GM18873 (cell line): ENCODE data around the gene KRI1.
"Not testable (repeated sequence)": the region's sequence is repeated elsewhere in the genome, so short reads cannot be mapped to it uniquely, and the experiment has no call there.

ENCODE experiments used
- ATAC-seq: cut with Tn5 transposase; IDR thresholded peaks from one replicate; pipeline ENCODE4 v1.9.1; 2021; ENCODE audit warnings: mild to moderate bottlenecking, moderate library complexity, moderate number of reproducible peaks; ENCODE audit not compliant: unreplicated experiment, low FRiP score

Gene KRI1

DNA sequence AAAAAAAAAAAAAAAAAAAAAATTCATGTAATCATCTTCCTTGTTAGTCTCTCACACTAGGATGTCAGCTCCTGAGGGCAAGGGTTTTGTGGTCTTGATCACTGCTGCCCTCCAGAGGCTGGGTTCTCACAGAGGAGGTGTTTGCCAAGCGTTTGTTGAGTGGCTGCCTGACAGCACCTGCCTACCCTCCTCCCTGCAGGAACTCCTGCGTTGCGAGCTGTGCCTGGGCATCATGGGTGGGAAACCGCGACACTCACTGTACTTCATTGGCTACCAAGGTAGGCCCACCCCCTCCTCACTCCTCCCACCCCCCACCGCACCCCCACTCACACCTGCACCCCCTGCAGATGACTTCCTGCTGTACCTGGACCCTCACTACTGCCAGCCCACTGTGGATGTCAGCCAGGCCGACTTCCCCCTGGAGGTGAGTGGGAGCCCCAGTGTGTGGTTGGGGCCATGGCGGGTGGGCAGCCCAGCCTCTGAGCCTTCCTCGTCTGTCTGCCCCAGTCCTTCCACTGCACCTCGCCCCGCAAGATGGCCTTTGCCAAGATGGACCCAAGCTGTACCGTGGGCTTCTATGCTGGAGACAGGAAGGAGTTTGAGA lies 14.0 kb downstream of the KRI1 start:
- ATAC-seq: no peak

DNA sequence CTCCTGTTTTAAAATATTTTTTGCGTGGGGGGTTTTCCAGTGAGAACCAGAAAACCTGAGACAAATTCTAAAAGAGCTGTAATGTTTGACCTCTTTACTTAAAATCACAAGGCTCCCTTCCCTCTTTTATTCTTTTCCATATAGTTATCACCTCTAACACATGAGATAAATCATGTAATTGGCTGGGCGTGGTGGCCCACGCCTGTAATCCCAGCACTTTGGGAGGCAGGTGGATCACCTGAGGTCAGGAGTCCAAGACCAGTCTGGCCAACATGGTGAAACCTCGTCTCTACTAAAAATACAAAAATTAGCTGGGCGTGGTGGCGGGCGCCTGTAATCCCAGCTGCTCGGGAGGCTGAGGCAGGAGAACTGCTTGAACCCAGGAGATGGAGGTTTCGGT lies 14.8 kb downstream of the KRI1 start:
- not testable (repeated sequence) for ATAC-seq

DNA sequence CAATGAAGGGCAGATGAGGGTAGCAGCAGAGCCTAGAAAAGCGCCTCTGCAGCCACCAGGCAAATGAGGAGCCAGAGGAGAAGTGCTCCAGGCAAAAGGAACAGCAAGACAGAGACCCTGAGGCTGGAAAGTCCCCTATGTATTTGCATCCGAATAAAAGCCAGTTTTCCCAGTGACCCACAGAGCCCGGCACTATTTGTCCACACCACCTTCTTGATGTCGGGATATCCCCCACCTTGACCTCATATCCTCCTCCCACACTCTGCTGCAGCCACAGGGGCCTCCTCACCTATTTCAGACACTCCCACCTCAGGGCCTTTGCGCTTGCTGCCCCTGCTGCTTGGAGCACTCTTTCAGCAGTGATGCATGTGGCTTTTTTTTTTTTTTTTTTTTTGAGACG lies 15.5 kb downstream of the KRI1 start:
- ATAC-seq: no peak

DNA sequence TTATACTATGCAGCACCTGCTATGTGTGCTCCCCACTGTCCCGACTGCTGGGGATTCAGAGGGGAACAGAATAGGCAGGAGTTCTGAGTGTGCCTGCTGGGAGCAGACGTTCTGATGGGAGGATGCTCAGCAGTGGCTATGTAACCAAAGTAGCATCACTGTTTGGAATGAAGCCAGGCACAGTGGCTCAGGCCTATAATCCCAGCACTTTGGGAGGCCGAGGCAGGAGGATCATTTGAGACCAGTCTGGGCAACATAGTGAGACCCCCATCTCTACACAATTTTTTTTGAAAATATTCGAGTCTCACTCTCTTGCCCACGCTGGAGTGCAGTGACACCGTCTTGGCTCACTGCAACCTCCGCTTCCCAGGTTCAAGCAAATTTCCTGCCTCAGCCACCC lies 16.1 kb downstream of the KRI1 start:
- no peak for ATAC-seq

DNA sequence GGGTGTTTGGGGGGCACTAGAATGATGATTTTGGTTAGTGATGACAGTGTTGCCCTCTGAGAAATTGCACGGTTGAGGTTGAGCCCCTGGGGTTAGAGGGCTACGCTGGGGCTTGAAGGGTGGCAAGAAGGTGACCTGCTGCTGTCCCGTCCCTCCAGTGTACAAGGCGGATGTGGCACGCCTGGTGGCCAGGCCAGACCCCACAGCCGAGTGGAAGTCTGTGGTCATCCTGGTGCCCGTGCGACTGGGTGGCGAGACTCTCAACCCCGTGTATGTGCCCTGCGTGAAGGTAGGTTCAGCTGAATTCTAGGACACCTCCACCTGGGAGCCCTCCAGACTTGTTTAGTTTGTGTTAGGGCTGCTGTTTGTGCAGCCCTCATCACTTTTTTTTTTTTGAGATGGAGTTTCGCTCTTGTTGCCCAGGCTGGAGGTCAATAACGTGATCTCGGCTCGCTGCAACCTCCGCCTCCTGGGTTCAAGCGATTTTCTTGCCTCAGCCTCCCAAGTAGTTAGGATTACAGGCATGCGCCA lies 17.0 kb downstream of the KRI1 start:
- no peak for ATAC-seq

DNA sequence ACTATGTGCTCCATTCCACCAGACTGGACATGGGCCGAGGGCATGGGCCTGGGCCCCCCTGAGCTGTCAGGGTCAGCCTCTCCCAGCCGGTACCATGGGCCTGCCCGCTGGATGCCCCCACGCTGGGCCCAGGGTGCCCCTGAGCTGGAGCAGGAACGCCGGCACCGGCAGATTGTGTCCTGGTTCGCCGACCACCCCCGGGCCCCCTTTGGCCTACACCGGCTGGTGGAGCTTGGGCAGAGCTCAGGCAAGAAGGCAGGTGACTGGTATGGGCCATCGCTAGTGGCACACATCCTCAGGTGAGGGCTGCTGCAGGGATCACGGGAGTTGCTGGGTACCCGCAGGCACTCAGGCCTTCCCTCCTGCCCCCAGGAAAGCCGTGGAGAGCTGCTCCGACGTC lies 19.0 kb downstream of the KRI1 start:
- ATAC-seq: no peak

DNA sequence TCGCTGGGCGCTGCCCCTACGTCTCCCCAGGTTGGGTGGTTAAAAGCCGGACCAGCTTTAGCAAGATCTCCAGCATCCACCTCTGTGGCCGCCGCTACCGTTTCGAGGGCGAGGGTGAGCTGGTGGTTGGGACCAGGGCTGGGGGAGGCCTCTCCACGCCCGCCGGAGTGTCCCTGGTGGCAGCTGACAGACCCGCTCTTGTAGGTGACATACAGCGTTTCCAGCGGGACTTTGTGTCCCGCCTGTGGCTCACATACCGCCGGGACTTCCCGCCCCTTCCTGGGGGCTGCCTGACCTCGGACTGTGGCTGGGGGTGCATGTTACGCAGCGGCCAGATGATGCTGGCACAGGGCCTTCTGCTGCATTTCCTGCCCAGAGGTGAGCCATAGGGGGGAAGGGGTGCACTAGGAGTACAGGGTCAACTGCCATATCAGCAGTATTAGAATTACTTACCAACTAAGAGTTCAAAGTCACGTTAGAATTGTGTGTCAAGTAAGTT lies 21.0 kb downstream of the KRI1 start:
- ATAC-seq: no peak

DNA sequence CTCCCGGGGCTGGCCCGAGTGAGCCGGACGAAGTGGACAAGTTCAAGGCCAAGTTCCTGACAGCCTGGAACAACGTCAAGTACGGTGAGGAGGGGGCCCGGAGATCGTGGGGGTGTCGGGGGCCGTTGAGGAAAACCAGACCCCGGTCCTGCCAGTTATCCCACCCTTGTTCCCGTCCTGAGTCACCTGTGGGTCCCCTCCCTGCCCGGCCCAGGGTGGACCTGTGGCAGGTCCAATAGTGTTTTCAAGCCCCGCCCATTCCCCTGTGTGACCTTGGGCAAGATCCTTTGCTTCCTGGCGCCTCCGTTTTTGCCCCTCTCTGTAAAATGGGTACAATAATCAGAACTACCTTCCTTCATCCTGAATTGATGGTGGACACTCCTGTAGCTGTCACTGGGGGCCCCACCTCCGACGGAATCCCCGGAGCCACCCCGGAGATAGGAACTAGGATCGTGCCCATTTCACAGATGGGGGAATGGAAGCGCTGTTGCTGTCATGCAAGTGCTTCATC lies 21.5 kb downstream of the KRI1 start:
- ATAC-seq: no peak

DNA sequence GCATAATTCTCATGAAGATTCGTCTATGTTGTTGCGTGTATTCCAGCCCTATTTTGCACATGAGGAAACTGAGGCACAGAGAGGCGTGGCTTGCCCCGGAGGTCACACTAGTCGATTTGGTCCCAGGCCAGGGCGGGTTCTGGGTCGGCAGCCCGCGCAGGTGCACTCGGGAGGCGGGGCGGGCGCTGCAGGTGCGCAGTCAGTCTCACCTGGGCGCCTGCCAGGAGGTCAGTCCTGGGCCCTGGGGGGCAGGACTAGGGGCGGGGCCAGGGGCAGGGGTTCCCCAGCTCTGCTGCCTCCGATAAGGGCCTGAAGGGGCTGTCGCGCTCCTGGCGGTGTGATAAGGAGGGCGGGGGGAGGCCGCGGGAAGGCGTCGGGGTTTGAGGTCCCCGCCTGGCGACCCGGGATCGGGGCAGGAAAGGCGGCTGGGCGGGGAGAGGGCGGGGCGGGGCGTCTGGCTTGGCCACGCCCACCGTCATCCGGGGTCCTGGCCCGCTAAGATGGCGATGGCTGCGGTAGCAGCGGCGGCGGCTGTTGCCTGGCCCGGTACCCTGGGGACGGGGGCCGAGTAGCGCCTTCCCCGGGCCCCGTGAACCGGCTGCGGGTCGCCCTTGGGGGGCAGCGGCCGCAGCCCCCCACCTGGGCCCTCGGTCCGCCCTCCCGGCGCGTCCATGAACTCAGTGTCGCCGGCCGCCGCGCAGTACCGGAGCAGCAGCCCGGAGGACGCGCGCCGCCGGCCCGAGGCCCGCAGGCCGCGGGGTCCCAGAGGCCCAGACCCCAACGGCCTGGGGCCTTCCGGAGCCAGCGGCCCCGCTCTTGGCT lies 22.2 kb downstream of the KRI1 start, which contains the start of gene ATG4D:
TSS of gene ATG4D (plus strand) at position 485 of the 822 bp plus-strand sequence. CDS start at position 672, 187 bp downstream.
- ATAC-seq: no peak

DNA sequence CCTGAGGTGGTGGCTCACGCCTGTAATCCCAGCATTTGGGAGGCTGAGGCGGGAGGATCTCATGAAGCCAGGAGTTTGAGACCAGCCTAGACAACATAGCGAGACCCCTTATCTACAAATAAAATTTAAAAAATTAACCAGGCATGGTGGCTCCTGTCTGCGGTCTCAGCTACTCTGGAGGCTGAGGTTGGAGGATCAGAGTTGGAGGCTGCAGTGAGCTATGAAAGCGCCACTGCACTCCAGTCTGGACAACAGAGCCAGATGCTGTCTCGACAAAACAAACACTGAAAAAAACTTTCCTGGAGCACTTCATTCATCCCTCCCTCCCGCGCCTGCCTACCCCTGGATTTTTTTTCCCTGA lies 22.8 kb downstream of the KRI1 start:
- ATAC-seq: no peak

DNA sequence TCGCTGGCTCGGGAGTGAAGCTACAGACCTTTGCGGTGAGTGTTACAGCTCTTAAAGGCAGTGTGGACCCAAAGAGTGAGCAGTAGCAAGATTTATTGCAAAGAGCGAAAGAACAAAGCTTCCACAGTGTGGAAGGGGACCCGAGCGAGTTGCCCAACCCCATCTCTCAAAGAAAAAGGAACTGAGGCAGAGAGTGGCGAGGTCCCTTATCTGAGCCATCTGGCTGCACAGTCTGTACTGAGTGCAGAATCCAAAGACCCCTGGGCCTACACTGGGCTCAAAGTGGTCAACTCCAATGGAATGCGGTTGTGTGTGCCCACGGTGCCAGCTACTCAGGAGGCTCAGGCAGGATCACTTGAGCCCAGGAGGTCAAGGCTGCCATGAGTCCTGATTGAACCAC lies 26.8 kb downstream of the KRI1 start:
- not testable (repeated sequence) for ATAC-seq

DNA sequence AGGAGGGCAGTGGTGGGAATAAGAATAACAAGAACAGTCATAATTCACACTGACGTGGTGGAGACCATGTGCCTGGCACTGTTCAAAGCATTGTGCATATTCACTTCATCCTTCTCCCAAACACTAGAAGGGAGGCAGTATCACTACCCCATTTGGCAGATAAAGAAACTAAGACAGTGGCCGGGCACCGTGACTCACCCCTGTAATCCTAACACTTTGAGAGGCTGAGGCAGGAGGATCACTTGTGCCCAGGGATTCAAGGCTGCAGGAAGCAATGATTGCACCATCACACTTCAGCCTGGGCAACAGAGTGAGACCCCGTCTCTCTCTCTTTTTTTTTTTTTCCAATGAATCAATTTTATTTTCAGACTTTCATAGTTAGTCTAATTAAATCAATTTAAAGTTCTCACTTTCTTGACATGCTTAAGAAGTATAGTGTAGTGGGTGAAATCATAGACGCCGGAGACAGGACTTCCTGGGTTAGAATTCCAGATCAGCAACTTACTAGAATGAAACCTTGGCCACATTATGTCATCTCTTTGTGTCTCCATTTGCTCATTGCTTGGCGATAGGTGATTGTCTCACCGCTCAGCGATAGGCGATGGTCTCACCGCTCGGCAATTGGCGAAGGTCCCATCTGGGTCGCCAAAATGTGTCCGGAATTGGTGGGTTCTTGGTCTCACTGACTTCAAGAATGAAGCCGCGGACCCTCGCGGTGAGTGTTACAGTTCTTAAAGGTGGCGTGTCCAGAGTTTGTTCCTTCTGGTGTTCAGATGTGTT lies 27.4 kb downstream of the KRI1 start:
- no peak for ATAC-seq

DNA sequence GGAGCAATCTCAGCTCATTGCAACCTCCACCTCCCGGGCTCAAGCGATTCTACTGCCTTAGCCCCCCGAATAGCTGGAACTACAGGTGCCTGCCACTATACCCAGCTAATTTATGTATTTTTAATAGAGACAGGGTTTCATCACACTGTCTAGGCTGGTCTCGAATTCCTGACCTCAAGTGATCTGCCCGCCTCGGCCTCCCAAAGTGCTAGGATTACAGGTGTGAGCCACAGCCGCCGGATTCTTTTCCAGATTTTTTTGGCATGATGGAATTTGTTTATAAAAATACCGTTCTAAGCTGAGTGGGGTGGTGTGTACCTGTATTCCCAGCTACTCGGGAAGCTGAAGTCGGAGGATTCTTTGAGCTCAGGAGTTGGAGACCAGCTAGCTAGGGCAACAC lies 28.1 kb downstream of the KRI1 start:
- ATAC-seq: no peak

DNA sequence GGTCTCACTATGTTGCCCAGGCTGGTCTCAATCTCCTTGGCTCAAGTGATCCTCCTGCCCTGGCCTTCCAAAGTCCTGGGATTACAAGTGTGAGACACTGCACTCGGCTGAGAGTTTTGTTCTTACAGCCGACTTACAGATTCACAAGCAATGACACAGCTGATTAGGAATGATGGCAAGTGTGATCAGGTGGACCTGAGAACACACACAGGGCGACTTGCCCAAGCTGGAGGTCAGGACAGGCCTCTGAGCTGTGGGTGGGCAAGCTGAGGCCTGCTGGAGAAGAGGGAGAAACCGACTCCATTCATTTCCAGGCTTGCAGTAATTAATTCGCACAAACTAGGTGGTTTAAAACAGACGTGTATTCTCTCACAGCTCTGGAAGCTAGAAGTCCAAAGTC lies 30.2 kb downstream of the KRI1 start:
- ATAC-seq: no peak

DNA sequence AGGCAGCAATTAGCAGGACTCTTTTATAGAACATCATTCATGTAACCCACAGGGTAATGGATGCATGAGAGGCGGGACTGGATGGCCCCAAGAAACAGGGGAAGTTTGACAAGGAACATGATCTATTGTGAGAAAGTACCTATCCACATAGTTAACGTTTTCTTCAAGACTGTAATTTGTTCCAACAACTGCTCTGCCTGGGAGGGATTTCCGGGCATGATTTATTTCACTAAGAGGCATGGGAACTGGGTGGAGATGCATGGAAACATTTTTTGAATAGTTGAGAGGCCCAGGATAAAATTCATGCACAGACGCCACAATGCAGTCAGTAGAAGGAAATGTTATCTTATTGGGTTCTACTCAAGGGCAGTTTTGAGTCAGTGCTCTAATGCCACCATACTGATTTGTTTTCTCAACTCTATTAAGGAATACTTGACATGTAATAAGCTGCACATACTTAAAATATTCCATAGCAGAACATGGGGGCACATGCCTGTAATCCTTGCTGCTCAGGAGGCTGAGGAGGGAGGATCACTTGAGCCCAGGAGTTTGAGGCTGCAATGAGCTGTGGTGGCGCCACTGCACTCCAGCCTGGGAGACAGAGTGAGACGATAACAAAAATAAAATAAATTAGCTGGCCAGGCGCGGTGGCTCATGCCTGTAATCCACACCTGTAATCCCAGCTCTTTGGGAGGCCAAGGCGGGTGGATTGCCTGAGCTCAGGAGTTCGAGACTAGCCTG lies 32.0 kb downstream of the KRI1 start:
- ATAC-seq: no peak

DNA sequence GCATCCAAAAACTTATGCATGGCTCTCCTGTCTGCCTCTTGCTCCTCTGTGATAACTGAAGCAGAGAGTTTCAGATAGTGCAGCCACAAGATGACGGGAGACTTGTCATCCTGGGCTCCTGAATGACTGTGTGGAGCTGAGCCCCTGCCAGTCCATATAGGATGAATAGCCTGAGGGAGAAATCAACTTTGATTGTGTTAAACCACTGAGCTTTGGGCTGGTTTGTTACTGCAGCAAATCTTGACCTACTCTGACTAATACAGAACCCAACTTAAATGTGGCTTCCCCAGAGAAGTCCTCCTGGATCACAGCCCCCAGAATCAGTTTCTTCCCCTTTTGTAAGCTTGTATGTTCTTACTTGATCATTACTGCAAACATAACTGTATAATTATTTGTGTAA lies 33.4 kb downstream of the KRI1 start:
- no peak for ATAC-seq

DNA sequence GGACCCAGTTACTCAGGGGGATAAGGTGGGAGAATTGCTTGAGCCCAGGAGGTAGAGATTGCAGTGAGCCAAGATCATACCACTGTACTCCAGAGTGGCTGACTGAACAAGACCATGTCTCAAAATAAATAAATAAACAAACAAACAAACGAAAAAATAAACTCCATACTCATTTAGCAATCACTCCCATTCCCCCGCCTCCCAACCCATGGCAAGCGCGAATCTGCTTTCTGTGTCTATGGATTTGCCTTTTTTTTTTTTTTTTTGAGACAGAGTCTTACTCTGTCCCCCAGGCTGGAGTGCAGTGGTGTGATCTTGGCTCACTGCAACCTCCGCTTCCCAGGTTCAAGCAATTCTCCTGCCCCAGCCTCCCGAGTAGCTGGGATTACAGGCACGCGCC lies 38.9 kb downstream of the KRI1 start:
- not testable (repeated sequence) for ATAC-seq

DNA sequence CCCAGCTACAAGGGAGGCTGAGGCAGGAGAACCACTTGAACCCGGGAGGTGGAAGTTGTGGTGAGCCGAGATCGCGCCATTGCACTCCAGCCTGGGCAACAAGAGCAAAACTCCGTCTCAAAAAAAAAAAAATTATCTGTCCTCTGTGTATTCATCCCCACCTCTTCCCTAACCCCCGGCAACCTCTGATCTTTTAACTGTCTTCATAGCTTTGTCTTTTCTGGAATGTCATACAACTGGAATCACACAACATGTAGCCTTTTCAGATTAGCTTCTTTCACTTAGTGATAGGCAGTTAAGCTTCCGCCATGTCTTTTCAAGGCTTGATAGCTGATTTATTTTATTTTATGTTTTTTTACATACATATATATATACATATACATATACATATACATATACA lies 40.2 kb downstream of the KRI1 start:
- ATAC-seq: no peak

DNA sequence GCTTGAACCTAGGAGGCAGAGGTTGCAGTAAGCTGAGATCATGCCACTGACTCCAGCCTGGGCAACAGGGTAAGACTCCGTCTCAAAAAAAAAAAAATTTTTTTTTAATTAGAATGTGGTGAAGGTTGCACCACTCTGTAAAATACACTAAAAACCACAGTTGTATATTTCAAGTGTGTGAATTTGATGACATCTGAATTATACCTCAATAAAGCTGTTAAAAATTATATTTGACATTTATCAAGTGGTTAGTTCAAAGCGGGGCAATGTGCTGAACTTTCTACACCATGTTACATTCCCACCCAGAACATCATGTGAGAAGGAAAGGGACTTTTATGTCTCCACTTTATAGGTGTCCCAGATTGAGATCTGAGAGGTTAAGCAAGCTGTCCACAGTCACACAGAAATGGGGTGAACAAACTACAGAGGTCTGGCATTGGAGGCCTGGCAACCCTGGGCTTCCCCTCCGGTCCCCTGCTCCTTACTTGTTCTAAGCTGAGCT lies 42.6 kb downstream of the KRI1 start:
- no peak for ATAC-seq
